ENCODE results near the gene PFDN2. TPM values are rescaled to one million over a fixed set of nuclear protein-coding genes. Genes with fewer than 3 reads are reported as not detected.
A peak's percentile ranks its signal among the peaks of the same experiment; 100 is the strongest.

Gene PFDN2, protein sequence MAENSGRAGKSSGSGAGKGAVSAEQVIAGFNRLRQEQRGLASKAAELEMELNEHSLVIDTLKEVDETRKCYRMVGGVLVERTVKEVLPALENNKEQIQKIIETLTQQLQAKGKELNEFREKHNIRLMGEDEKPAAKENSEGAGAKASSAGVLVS
- total RNA-seq, result 10 to 100 TPM; 50.5 to 63.7 TPM
- long read RNA-seq, transcript PFDN2-201 (4 exons, 677 nt), result major isoform, 5 of 5 reads
- long read RNA-seq, partial matches to known transcripts, result 0 of 5 reads
- long read RNA-seq, other reads (novel, unspliced or antisense), result 0 of 5 reads

DNA sequence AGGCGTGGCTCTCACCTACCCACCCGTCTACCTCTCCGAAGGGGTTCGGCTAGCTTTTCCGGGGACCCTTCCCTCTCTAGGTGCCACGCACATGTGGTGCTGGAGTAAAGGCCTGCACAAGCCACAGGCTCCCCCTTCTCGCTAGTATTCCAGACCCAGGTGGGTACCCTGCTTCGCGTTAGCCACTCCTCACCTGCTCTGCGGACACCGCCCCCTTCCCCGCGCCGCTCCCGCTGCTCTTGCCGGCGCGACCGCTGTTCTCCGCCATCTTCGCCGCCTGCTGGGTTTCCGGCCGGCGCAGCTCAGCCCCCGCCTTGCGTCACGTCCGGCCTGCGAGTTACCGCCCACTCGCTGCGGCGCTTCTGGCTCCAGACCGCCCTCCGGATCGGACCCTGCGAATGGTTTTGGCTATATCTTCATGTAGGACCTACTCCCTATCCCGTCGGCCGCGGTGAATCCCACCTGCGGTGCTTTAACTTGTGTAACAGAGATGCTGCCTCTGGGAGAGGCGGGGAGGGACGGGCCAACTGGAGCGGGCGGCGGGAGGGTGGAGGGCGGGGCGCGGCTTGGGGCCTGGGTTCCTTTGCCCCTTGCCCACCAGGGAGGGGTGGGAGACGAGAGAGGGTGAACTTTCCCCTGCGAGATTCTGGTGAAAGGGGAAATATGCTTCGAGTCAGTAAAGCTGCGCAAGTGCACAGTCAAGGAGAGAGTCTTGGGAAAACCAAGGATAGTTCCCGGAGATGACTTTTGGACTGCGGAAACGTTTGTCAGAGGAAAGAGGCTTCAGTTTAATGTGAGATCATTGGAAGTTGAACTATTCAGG lies at the start of gene PFDN2, which contains the start of gene NIT1:
Gene PFDN2, minus strand, starts transcription at position 279 of the 823 bp plus-strand sequence. Its CDS starts 11 bp downstream, at position 268.
Gene NIT1, plus strand, starts transcription at position 347 of the 823 bp plus-strand sequence. Its CDS starts 72 bp downstream, at position 419.
- intact Hi-C loops (cut with DNase I), result no loop called here
- ATAC-seq, result peak; percentile 94
- DNase-seq, result peak; percentile 90

DNA sequence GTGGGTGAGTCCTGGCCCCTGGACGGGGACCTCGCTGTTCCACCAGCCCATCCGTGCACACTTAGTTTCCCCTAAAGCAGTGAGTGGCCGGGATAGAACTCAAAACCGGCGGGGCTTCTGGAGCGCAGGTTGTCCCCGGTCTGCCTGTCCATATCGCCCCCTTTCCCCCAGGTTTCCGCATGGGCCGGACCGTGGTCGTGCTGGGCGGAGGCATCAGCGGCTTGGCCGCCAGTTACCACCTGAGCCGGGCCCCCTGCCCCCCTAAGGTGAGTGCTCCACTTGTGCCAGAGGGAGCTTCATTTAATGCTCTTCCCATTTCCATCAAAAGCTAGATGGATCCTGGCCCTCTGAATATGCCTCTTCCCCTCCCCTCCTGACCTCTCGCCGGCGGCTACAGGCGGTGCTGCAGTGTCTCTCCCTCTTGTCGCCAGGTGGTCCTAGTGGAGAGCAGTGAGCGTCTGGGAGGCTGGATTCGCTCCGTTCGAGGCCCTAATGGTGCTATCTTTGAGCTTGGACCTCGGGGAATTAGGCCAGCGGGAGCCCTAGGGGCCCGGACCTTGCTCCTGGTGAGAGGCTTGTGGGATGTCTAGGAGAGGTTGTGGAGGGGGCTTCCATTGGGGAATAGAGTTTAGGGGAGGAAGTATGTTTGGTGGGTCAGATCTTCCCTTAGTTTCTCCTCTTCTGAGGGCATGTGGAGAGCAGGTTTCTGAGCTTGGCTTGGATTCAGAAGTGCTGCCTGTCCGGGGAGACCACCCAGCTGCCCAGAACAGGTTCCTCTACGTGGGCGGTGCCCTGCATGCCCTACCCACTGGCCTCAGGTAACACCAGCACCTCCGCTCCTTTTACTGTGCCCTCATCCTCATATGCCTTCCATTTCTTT lies 49.1 kb upstream of the PFDN2 start:
- ATAC-seq, result peak in 1 of 2 donors; percentile 1
- peak; percentile 19 for DNase-seq
- intact Hi-C loops (cut with DNase I), result no loop called here

DNA sequence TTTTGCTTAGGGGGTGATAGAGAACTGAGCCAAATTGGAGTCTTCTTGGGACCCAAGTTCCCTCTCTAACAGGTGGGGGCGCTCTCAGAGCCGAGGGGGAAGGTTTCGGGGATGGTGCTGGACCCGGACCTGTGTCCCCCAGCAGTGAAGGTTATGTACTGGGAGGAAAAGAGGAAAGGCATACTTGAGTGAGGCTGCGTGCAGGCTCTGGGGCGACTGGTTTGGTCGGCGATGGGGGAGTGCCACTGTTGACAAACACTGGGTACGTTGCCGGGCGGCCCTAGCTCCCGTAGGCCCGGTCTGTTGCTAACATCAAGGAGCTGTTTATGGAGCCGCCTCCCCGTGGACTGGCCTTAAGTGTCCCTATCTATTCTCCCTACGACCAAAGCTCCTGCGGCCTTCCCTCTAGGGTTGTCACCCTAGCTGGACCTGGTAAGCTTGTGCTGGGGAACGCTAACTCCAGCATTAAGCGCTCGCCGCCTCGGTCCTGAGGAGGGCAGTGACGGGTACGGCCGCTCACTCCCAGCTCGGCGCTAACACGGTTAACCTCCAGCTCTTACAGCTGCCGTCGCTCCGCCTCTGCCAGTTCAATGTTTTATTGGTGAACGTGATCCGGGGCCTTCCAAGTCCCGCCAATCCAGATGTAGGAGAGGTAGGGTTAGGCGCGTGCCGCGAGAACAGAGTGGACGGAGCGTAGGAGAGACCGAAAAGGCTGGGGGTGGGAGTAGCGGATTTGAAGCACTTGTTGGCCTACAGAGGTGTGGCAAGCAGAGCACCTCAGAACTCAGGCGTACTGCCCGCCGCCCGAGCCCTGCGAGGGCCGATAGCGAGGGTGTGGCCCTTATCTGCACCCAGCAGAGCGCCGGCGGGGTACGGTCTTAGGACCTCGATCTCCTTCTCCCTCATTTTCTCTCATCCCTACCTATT lies 48.2 kb upstream of the PFDN2 start, which contains the start of gene PPOX:
Gene PPOX, plus strand, starts transcription at position 685 of the 927 bp plus-strand sequence. CDS start 422 bp downstream, outside the sequence.
- ATAC-seq, result peak; percentile 97
- DNase-seq, result peak; percentile 98
- intact Hi-C loops (cut with DNase I), result no loop called here

DNA sequence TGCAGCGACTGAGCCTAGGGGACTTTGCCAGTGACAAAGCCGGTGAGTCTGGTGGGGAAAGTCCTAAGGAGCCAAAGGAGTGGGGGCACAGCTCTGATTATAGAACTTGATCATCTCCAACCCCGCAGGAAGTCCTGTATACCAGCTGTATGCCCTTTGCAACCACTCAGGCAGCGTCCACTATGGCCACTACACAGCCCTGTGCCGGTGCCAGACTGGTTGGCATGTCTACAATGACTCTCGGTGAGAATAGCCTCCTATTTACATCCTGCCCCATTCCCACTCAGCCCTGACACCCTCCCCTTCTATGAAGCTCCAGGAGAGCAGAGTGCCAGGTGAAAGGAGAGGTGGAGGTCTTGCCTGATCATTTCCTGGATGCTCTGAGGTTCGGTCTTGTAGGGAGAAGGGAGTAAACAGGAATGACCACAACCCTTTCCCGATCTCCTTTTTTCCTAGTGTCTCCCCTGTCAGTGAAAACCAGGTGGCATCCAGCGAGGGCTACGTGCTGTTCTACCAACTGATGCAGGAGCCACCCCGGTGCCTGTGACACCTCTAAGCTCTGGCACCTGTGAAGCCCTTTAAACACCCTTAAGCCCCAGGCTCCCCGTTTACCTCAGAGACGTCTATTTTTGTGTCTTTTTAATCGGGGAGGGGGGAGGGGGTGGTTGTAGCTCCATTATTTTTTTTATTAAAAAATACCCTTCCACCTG lies 47.2 kb upstream of the PFDN2 start:
- no peak for ATAC-seq
- intact Hi-C loops (cut with DNase I), result no loop called here
- DNase-seq, result peak; percentile 18

DNA sequence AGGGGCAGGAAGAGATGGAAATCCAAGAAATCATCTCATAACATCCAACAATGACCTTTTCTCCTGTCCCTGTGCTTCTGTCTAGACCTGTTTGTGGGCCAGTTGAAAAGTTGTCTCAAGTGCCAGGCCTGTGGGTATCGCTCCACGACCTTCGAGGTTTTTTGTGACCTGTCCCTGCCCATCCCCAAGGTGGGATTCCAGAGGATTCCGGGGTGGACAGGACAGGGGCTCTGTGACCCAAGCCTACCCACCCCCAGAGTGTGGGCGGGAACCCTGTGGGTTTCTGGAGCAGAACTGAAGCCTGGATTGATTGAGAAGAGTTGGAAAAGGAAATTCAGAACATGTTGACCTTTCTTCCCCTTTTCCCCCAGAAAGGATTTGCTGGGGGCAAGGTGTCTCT lies 46.0 kb upstream of the PFDN2 start:
- intact Hi-C loops (cut with DNase I), result no loop called here
- ATAC-seq, result no peak
- DNase-seq, result peak; percentile 14

DNA sequence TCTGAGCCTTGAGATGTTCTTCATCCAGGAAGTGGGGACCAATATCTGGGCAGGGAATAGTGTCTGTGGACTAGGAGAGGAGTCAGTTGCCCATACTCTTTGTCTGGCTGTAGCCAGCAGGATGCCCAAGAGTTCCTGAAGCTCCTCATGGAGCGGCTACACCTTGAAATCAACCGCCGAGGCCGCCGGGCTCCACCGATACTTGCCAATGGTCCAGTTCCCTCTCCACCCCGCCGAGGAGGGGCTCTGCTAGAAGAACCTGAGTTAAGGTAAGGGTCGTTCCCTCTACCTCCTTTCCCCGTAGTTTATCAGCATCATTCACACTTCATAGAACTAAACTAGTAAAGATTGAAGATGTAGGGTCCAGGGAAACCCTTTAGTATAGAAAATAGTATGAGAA lies 45.0 kb upstream of the PFDN2 start:
- intact Hi-C loops (cut with DNase I), result no loop called here
- DNase-seq (peak; percentile 8), ATAC-seq (no peak)

DNA sequence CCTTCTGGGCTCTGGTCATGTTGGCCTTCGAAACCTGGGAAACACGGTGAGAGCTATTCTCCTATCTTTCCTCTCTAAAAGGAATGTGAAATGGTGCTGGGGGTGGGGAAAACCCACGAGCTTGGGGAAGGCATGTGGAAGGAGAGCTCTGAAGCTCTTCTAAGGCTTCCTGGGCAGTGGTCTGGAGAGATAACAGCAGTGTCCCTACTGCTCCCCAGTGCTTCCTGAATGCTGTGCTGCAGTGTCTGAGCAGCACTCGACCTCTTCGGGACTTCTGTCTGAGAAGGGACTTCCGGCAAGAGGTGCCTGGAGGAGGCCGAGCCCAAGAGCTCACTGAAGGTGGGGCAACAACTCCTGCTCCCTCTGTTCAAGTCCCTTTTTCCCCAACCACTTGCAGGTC lies 44.2 kb upstream of the PFDN2 start:
- DNase-seq (peak; percentile 17), ATAC-seq (no peak)

DNA sequence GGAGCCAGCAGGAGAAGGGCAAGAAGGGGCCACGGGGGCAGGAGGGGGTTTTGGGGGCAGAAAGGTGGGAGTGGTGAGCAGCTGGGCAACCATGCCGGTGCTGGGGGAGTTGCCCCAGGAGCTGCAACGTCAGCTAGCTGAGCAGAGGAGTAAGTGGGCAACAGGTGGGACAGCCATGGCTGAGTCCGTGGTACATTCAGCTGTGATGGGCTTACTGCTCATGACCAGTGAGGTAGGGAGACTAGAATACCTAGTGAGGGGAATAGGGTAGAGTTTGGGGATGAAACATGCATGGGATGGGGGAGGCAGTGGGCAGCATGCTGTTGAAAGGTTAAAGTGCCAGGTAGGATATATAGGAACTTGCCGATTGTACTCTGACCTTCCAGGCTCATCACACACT lies 43.8 kb upstream of the PFDN2 start:
- ATAC-seq (no peak), DNase-seq (peak; percentile 12)
- intact Hi-C loops (cut with DNase I), result no loop called here

More for the DNA sequence above, 44.2 kb upstream of the PFDN2 start:
- intact Hi-C loops (cut with DNase I), result no loop called here

DNA sequence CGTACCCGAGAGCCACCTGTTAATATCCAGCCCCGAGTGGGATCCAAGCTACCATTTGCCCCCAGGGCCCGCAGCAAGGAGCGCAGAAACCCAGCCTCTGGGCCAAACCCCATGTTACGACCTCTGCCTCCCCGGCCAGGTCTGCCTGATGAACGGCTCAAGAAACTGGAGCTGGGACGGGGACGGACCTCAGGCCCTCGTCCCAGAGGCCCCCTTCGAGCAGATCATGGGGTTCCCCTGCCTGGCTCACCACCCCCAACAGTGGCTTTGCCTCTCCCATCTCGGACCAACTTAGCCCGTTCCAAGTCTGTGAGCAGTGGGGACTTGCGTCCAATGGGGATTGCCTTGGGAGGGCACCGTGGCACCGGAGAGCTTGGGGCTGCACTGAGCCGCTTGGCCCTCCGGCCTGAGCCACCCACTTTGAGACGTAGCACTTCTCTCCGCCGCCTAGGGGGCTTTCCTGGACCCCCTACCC lies 42.9 kb upstream of the PFDN2 start:
- ATAC-seq (no peak), DNase-seq (peak; percentile 21)
- intact Hi-C loops (cut with DNase I), result no loop called here

DNA sequence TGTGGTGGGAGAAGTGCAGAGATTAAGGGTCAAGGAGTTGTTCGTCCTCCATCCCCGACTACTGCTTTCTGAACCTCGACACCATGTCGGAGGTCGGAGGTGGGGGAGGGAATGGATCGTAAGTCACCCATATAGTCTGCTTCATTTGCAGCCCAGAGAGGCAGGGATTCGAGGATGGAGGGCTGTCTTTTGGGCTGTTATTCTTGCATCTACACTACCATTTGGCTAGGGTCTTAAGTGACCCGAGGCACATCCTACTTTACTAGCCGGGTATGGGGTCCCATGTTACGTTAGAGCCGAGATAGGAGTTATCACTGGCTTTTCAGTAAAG lies 42.0 kb upstream of the PFDN2 start:
- DNase-seq (peak; percentile 13), ATAC-seq (no peak)
- intact Hi-C loops (cut with DNase I), result no loop called here

DNA sequence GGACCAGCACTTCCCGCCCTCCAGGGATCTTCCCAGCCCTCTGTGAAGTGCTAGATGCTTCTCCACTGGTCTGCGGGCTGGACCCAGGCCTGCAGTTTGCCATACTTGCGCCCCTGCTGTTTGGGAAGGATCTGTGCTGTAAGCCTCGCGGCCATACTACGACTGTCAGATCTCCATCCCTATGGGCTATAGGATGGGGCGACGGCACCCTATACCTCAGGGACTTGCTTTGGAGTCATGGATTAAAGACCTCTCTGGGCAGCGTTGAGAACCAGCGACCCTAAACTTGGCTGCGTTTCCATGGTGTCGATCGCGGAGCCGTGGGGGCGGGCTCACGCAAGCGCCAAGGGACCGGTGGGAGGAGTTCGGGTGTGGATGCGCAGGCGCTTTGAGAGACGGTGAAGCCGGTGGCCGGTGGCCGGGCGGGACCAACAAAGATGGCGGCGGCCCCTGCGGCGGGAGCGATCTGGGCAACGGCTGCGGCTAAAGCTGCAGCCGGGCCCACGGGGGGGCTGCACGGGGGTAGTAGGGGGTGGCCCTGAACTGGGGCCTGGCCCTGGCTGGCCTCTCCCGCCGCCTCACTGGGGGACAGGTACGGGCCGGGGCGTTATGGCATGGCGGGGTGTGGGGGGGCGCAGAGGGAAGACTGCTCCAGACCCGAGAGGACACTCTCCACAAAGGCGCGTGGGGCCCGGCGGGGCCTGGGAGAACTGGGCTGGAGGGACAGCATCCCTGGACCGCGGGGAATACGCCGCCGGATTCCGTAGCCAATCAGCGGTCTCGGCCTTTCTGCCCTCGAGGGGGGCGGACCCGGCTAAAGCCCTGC lies 41.5 kb upstream of the PFDN2 start, which contains the start of gene USP21:
Gene USP21, plus strand, starts transcription at position 414 of the 826 bp plus-strand sequence. CDS start 1,141 bp downstream, outside the sequence.
- DNase-seq (peak; percentile 95), ATAC-seq (peak; percentile 96)
- intact Hi-C loops (cut with DNase I), result no loop called here

DNA sequence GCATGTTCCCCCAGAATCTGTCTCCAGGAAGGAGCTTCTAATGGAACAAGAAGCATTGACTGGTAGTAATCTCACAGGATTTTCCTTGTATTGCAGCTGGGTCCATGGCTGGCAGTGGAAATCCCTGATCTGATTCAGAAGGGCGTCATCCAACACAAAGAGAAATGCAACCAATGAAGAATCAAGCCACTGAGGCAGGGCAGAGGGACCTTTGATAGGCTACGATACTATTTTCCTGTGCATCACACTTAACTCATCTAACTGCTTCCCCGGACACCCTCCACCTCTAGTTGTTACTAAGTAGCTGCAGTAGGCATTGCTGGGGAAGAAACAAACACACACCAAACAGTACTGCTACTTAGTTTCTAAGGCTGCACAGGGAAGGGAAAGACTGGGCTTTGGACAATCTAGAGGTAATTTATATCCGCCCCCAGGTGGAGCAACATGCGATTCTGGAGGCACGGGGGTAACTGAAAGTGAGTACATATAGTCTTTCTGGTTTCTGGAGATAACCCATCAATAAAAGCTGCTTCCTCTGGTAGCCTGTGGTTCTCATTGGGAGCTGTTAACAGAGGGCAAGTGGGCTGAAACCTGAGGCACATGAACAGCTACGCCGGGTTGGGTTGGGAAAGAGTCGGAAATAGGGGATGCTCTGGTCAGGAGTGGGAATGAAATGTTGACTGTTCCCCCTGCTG lies 40.6 kb upstream of the PFDN2 start:
- intact Hi-C loops (cut with DNase I), result no loop called here
- ATAC-seq, result no peak
- peak; percentile 5 for DNase-seq

DNA sequence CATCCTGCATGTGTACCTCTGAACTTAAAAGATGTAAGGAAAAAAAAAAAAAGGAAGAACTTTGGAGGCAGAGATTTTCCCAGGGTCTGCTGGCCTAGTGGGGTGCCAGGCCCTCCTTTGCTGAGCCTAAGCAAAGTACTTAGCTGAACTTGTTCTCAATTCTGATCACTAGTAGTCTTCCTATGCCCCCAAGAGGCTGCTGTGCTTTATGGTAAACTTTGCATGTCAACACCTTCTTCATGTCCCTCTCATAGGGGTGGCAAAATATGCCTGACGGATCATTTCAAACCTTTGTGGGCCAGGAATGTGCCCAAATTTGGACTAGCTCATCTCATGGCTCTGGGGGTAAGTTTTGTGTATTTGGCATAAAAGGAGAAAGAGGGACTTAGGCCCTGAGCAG lies 40.0 kb upstream of the PFDN2 start:
- intact Hi-C loops (cut with DNase I), result no loop called here

DNA sequence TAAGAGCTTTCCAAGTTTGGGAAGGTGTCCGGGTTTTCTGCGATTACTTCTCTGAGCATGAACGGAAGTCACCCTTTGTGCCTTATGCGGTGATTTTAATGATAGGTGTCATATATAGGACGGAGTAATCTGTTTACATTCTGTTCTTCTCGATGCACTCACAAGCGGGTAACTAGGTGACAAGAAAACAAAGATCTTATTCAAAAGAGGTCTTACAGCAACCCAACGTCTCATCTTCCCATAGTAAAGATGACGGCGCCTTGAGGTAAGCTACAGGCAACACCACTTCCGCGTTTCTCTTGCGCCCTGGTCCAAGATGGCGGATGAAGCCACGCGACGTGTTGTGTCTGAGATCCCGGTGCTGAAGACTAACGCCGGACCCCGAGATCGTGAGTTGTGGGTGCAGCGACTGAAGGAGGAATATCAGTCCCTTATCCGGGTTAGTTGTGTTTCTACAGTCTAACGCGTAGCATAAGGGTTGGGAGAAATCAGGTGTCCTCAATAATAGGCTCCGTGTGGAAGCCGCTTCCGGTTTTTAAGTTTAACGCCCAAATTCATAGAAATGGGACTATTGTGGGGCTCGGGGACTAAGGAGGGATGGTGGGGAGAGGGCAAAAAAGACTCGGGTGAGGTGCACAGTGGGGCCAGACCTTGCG lies 36.0 kb upstream of the PFDN2 start, which contains the start of gene UFC1:
Gene UFC1, plus strand, starts transcription at position 297 of the 656 bp plus-strand sequence. Its CDS starts 20 bp downstream, at position 317.
- ATAC-seq (peak; percentile 93 to 96), DNase-seq (peak; percentile 86)
- intact Hi-C loops (cut with DNase I), result no loop called here

More for the DNA sequence above, 40.0 kb upstream of the PFDN2 start:
- ATAC-seq, result no peak
- no peak for DNase-seq

DNA sequence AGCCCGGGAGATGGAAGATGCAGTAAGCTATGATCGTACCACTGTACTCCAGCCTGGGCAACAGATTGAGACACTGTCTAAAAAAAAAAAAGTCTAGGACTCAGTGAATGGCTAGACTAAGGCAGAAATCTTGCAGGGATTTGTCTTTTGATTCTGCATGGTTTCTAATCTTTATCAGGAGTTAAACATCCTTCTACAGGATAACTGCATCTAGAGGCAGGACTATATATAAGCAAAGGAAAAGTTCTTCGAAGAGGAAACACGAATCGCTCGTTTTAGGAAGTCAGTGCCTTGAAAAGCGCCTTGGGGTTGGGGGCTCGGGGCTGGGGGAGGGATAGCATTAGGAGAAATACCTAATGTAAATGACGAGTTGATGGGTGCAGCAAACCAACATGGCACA lies 35.3 kb upstream of the PFDN2 start:
- ATAC-seq, result no peak
- no peak for DNase-seq
- intact Hi-C loops (cut with DNase I), result no loop called here
